ENCODE results near the gene AIF1.

AIF1 gene

GRCh38 chr6:31620586-31621319 is 5.7 kb downstream of the AIF1 start, which contains the start of gene PRRC2A:
PRRC2A (plus strand) TSS chr6:31620715; CDS start chr6:31622790, 2,075 bp downstream.
- ATAC-seq (peak; percentile 22), DNase-seq (peak; percentile 97)

GRCh38 chr6:31621320-31621939 is 6.4 kb downstream of the AIF1 start:
- DNase-seq: no peak
- ATAC-seq: no peak

- DNase-seq (no peak), ATAC-seq (no peak)
Observed at GRCh38 chr6:31621991-31622390, 7.0 kb downstream of the AIF1 start.

GRCh38 chr6:31622684-31623091 is 7.7 kb downstream of the AIF1 start:
- ATAC-seq (no peak), DNase-seq (no peak)

GRCh38 chr6:31624070-31624469 is 9.0 kb downstream of the AIF1 start:
- ATAC-seq: no peak
- DNase-seq: no peak

- DNase-seq (no peak), ATAC-seq (no peak)
Observed at GRCh38 chr6:31626952-31627351, 11.9 kb downstream of the AIF1 start.

- no peak for DNase-seq
- no peak for ATAC-seq
Observed at GRCh38 chr6:31627690-31628287, 12.8 kb downstream of the AIF1 start.

GRCh38 chr6:31629014-31629413 is 14.0 kb downstream of the AIF1 start:
- ATAC-seq: no peak
- DNase-seq: no peak

- no peak for DNase-seq
- ATAC-seq: no peak
Observed at GRCh38 chr6:31630177-31630934, 15.3 kb downstream of the AIF1 start.

GRCh38 chr6:31631209-31631608 is 16.2 kb downstream of the AIF1 start:
- ATAC-seq: no peak
- DNase-seq: no peak

GRCh38 chr6:31631681-31632278 is 16.7 kb downstream of the AIF1 start:
- no peak for DNase-seq
- ATAC-seq: no peak

GRCh38 chr6:31632279-31632946 is 17.4 kb downstream of the AIF1 start:
- ATAC-seq: no peak
- DNase-seq: no peak

GRCh38 chr6:31633447-31633846 is 18.4 kb downstream of the AIF1 start:
- DNase-seq (no peak), ATAC-seq (no peak)

GRCh38 chr6:31634131-31634530 is 19.1 kb downstream of the AIF1 start:
- no peak for DNase-seq
- no peak for ATAC-seq

- ATAC-seq (no peak), DNase-seq (no peak)
Observed at GRCh38 chr6:31634969-31635575, 20.0 kb downstream of the AIF1 start.

GRCh38 chr6:31636698-31637596 is 21.9 kb downstream of the AIF1 start:
- DNase-seq (no peak), ATAC-seq (no peak)

- no peak for DNase-seq
- ATAC-seq: peak; percentile 9
Observed at GRCh38 chr6:31639043-31639442, 24.0 kb downstream of the AIF1 start.

GRCh38 chr6:31639449-31639861 is 24.4 kb downstream of the AIF1 start:
- peak; percentile 53 for DNase-seq
- ATAC-seq: peak; percentile 81

GRCh38 chr6:31640612-31641011 is 25.6 kb downstream of the AIF1 start:
- DNase-seq: no peak
- no peak for ATAC-seq

- DNase-seq: no peak
- no peak for ATAC-seq
Observed at GRCh38 chr6:31641370-31641769, 26.3 kb downstream of the AIF1 start.

All from stimulated activated naive CD8-positive, alpha-beta T cell treated with anti-CD3 and anti-CD28 coated beads, Interleukin-15, Interleukin-2, amounts not matched to agents 100 U/mL and 50 U/mL, for 24 hours (primary cell).